HG03097 (cell line): ENCODE results near the gene PLEKHD1.
"Not testable (repeated sequence)": the region's sequence is repeated elsewhere in the genome, so short reads cannot be mapped to it uniquely, and the experiment has no call there.

Experiments
- ATAC-seq: cut with Tn5 transposase; IDR thresholded peaks from one replicate; pipeline ENCODE4 v1.9.1; 2021; ENCODE audit not compliant: unreplicated experiment, low FRiP score

The PLEKHD1 gene

DNA sequence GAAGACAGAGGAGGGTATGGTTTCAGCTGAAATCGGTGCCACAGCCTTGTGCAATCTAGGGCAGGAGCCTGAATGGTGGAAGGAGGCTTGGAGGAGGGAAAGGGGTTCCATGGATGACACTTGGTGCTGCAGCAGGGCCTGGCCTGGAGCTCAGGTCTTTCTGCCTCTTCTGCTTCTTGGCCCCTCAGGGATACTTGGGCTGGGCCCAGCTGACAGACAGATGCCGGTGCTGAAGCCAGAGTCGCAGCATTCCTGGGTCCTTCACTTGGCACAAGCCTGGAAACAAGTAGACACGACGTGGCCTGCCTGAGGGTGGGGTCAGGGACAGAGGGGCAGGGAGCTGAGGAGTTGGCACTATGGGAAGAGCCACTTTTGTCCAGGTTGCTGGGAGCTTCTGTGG lies 4.4 kb upstream of the PLEKHD1 start:
- no peak for ATAC-seq

DNA sequence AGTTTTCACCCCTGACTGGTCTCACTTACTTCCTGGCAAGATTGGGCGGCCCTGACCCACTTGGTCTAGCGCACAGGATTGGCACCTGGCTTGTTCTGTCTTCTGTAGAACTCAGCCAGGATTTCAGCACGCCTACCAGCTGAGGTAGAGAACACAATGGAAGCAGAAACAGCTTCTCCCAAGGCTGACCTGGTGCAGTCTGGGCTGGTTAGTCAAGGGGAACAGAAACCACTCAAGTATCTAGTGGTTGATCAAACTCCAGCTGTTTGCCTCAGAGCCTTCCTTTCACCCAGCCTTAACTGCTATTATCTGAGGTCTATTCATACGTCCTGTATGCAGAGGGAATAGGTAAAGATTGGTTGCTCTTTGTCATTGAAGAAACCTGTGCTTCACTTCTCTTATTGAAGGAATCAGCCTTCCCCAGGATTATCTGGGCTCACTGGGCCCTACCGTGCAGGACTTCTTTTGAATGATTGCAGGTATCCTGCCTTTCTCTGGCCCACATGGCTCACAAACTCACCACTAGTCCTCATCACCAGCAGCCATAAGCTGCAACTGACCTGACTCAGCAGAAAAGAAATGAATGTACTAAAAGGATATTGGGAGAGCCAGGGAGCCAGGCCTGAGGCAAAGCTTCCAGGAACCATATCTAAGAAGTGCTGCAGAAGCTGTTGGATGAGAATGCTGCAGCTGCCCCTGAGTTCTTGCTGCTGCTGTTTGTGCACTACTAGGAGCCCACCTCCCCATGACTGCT lies 2.5 kb upstream of the PLEKHD1 start:
- peak; percentile 98 for ATAC-seq

DNA sequence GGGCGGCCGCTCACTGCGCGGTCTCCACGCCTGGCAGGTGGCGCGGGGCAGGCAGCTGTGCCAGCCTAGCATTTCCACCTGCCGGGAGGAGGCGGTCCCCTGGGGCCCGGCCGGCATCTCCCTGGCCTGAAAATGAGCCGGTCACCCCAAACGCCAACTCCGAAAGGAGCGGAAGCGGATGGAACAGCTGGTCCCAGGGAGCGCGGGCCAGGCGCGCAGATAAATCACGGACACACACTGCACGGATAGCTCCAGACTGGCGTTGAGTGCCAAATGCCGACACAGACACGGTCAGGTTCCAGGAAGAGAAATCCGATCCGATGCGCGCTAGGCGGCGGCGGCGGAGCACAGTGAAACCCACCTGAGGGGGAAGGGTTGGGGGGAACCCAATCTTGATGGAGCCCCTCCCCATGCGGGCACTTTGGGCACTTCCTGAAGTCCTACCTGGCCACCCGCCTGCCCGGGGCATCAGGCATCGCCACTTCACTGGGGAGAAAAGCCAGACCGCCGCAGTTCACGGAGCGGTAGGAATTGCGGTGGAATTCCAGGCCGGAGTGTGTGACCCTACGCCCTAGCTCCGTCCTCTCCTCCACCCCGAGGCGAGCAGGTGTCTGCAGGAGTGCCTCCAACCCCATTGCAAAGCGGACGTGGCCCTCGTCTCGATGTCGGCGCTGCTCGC lies 624 bp upstream of the PLEKHD1 start:
- ATAC-seq, result no peak

DNA sequence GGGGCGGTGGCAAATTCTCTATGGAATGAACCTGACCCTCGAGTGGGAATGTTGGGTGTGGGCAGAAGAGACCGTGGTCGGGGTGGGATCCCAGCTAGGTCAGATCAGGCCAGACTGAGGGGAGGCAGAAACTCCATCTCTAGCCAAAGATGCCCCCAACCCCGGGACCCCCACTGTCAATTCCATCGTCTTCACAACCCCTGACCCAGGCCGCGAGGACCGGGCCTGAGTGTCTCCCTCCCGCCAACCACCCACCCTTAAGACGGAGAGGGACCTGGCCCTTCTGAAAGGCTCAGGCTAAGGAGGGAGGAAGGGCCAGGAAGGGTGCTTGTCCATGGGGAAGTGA lies 760 bp downstream of the PLEKHD1 start:
- no peak for ATAC-seq

DNA sequence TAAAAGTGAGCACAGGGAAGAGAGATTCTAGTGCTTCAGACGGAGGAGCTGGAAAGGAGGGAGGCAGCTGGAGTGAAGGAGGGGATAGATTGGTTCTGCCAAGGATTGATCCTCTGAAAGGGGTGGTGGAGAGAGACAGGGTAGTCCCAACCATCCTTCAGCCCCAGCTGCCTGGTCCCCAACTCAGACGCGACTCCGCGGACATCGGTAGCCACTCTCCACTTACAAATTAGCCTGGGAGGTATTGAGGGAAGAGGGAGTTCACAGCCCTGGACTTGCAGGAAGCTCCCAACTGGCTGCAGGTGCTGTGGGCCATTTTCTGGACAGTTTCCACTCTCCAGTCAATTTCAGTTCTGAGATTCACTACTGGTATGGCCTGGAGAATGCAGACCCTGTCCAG lies 1.2 kb downstream of the PLEKHD1 start:
- ATAC-seq, result no peak

DNA sequence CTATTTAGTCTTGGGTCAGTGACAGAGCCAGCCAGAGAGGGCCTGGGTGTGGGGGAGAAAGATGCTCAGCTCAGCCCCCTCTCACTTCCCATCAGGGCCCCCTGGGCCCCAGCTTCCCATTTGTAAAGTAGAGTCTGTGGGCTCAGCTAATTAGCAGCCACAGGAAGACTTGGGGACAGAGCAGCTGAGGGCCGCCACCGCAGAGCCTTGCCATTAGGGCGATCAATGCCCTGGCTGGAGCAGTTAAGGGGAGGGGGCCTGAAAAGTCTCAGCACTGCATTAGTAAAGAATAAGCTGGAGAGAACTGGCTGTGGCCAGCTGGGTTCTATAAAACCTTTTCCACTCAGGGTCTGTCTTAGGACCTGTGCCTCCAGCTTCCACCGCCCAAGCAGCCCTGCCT lies 2.7 kb downstream of the PLEKHD1 start:
- ATAC-seq, result no peak

DNA sequence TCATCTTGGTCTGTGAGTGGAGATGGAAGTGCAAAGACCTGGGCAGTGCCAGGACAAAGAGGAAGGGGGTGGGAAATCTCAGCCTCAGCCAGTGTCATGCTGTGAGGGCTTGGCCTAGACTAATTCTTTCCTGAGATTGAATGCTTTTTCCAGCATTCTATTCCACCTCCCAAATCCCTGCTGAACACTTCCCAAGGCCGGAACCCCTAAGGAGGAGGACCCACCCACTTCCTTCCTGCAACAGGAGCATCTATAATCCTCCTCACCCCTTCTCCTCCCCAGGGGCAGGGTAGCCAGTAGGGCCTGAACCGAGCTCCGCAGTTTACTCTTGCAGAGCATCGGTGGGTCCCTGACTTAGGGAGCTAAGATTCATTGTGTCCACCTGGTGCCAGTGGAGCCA lies 3.2 kb downstream of the PLEKHD1 start:
- ATAC-seq, result no peak

DNA sequence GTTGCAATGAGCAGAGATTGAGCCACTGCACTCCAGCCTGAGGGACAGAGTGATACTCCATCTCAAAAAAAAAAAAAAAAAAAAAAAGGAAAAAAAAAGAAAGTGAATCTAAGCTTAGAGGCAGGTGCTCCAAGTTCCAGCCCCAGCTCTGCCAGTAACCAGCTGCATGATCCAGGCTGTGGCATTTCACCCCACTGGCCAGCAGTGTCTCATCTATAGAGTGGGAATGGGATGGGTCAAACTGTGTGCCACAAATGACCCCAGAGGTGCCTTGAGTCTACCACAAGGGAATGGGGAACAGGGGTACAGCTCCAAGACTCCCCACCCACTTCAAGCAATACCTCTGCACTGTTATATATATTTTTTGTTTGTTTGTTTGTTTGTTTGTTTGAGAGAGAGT lies 5.0 kb downstream of the PLEKHD1 start:
- ATAC-seq, result no peak

DNA sequence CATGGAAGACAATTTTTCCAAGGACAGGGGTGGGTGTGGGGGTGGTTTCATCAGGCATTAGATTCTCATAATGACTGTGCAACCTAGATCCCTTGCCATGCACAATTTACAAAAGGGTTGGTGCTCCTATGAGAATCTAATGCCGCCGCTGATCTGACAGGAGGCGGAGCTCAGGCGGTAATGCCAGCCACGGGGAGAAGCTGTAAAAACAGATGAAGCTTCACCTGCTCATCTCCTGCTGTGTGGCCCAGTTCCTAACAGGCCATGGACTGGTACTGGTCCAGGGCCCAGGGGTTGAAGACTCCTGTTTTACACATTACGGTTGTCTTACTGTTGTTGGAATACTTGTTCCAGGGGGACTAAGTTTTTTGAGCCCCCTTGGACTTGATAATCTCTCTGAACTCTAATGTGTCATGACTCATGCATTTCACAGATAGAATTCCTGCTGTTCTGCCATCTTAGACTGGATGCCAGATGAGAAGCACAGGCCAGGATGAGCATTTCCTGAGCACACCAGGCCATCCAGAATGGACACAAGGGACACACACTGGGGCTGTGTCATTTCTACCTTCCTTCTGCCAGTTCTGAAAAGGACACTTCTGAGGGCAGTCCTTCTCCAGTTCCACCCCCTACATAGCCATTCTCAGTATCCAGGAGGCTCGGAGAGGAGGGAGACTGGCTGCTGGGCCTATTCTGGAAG lies 5.8 kb downstream of the PLEKHD1 start:
- no peak for ATAC-seq

DNA sequence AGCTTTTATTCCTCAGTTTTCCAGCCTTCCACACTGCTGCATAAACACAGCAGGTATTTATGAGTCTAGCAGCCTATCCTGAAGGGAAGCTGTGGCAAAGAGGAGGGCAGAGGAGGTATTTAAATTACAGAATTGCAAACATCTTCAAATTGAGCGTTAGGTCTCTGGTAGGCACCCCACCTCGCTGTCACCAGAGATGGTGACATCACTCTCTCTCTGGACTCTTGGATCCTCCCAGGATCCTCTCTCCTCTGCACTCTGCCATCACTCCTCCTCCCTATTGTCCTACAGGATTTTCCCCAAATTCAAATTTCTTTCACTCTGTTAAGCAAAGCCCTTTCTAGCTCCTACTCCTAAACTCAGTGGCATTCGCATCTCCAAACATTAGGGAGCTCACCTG lies 6.7 kb downstream of the PLEKHD1 start:
- no peak for ATAC-seq

DNA sequence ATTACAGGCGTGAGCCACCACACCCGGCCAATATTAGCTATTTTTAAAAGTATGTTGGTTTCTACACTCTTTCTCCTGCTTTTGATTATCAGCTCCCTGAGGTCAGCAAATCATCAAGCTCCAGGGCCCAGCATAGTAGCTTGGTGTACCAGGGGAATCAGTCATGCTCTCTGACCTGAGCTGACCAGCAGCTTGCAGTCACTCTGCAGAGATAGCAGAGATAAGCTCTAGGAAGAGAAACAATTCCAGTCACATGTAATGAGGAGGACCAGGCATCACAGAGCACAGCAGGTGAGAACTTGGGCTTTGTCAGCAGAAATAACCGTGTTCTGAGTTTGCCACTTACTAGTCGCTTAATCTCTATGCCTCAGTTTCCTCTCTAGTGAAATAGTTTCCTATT lies 8.5 kb downstream of the PLEKHD1 start:
- no peak for ATAC-seq

DNA sequence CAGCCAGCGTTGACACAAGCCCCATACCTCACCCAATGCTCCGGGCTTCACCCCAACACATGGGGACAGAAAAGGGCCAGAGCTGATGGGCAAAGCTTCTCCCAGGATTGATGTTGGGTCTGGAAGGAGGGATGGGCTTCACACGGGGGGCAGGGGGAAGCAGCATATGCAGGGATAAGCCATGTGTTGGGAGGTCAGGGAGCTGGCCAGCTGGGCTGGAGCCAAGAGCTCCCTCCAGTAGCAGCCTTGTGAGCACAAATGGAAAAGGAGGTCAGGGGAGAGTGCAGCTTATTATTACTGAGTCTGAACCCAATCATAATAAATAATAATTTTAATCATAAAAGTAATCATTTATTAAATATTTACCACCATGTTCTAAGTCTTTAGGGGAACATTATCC lies 9.3 kb downstream of the PLEKHD1 start:
- no peak for ATAC-seq

DNA sequence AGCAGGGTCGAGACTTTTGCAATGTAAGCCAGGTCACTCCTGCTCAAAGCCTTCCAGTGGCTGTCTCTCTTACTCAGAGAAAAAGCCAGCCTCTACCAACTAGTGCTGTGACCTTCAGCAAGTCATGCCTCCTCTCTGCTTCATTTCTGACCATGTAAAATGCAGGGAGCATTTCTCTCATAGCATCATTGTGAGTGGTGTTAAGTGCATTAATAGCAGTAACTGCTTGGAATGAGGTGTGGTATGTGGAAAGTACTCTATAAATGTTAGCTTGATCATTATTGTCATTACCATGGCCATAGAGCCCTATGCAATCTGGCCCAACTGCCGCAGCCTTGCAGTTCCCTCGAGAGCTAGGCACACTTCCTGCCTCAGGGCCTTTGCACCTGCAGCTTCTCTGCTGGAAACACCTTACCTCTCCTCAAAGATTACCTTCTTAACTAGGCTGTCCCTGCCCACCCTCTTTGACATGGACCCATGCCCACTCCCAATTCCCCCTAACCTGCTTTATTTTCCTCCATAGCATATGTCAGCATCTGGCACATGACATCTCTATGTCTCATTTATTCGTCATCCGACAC lies 10.9 kb downstream of the PLEKHD1 start:
- no peak for ATAC-seq

DNA sequence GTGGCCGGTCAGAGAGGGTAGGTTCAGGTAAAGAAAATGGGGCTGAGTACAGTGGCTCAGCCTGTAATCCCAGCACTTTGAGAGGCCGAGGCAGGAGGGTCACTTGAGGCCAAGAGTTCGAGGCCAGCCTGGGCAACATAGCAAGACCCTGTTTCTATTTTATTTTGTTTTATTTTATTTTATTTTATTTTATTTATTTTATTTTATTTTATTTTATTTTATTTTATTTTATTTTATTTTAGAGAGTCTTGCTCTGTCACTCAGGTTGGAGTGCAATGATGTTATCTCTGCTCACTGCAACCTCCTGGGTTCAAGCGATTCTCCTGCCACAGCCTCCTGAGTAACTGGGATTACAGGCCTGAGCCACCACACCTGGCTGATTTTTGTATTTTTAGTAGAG lies 13.3 kb downstream of the PLEKHD1 start:
- not testable (repeated sequence) for ATAC-seq

DNA sequence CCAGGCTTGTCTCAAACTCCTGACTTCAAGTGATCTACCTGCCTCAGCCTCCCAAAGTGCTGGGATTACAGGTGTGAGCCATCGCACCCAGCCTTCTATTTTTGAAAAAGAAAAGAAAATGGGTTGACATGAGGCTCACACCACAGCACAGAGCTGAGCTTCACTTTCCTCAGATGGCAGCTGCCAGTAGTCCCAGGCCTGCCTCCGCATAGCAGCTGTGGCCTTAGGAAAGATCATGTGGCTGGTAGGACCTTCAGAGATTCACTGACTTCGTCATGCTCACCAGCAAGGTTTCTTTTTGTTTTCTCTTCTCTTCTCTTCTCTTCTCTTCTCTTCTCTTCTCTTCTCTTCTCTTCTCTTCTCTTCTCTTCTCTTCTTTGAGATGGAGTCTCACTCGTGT lies 13.8 kb downstream of the PLEKHD1 start:
- ATAC-seq, result not testable (repeated sequence)

DNA sequence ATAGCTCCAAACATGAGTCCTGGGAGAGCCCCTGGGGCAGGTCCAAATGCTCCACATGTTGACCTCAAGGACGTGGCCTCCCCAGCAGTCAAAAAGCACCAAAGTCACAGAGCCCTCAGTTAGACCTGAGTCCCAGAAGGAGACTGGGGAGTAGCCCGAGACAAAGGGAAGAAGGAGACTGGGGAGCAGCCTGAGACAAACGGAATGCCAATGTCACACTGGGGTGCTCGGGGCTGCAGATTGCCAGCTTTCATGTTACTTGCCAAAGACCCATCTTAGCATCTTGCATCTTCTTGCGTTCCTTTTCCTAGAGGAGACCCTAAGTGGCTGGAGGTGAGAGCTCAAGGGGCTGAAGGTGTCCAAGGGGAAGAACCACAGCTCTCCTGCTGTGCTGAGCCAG lies 14.9 kb downstream of the PLEKHD1 start:
- ATAC-seq, result no peak

DNA sequence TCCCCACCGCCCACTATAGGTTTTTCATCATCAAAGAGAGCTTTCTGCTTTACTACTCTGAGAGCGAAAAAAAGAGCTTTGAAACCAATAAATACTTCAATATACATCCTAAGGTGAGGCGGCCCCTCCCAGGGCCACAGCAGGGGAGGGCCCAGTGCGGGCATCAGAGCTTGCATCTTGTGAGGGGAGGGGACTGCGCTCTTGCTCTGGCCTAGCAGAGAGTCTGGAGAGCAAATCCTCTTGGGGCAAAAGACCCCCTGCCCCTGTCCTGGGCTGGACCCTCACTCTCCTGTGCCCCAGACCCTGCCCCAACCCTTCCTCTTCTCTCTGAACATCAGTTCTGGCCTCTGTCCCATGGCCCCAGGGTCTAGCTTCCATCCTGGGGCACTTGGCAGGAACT lies 15.6 kb downstream of the PLEKHD1 start:
- ATAC-seq, result no peak

DNA sequence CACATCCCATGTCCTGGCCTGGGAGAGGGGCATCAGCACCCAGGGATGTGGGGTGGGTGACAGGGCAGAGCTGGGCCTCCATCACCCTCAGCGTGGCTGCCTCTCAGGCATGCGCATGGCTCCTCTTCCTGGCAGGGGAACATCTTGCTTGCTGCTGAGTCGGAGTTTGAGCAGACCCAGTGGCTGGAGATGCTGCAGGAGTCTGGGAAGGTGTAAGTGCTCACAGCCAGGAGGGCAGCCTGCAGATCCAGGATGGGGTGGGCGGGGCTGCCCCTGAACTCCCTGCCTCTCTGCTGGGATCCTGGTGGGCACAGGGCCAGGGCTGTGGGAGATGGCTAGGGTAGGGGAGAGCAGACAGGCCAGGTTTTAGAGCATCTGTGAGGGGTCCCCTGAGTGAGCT lies 16.2 kb downstream of the PLEKHD1 start:
- no peak for ATAC-seq

DNA sequence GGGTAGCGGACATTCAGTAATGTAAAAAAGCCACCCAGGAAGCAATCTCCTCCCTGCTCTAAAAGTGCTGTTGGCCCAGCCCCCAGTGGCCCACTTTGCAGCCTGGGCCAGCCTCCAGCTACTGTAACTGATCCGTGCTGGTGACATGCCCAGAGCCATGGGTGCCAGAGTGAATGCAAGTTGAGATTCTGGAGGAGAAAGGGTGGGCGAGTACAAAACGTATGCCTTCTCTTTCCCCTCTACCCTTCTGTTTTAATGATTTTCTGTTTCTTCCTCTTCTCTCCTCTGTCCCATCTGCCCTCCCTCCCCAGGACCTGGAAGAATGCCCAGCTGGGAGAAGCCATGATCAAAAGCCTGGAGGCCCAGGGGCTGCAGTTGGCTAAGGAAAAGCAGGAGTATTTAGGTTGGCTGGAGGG lies 16.9 kb downstream of the PLEKHD1 start:
- no peak for ATAC-seq

DNA sequence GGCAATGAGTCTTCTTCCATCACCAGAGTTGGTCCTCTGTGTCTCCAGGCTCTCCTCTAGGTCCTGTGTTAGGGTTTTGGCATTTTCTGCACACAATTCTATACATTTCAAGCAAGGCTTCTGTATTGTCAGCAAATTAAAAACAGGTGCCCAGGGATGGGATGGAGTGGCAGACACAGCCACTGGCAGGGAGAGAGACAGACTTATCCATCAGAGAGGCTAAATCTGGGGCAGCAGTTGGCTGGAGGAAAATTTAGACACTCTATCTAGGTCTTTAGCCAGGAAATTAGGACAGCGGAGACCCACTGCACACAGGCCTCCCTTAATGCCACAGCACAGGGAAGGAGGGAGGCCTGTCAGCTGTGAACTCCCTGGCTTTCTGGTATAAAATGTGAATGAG lies 20.2 kb downstream of the PLEKHD1 start:
- ATAC-seq, result no peak
